KOPT-K1 (cell line): ENCODE results near the gene CKB.

Experiments used
- H3K27ac ChIP-seq: fragments of 200-600 bp; sonication (generic); 2 replicates; pipeline ENCODE4 v1.5.1; 2016; ENCODE audit warnings: antibody characterized with exemption, mild to moderate bottlenecking, low read depth, low read length; ENCODE audit not compliant: poor library complexity, severe bottlenecking
- H3K36me3 ChIP-seq: fragments of 200-600 bp; sonication (generic); 2 replicates; pipeline ENCODE4 v1.5.1; 2017; ENCODE audit warnings: antibody characterized with exemption, mild to moderate bottlenecking, low read length, moderate library complexity; ENCODE audit not compliant: insufficient read depth
- H3K9me3 ChIP-seq: fragments of 200-600 bp; sonication (generic); 2 replicates; pipeline ENCODE4 v1.5.1; 2017; ENCODE audit warnings: antibody characterized with exemption, low read length, mild to moderate bottlenecking; ENCODE audit not compliant: insufficient read depth, poor library complexity, severe bottlenecking

The CKB gene

DNA sequence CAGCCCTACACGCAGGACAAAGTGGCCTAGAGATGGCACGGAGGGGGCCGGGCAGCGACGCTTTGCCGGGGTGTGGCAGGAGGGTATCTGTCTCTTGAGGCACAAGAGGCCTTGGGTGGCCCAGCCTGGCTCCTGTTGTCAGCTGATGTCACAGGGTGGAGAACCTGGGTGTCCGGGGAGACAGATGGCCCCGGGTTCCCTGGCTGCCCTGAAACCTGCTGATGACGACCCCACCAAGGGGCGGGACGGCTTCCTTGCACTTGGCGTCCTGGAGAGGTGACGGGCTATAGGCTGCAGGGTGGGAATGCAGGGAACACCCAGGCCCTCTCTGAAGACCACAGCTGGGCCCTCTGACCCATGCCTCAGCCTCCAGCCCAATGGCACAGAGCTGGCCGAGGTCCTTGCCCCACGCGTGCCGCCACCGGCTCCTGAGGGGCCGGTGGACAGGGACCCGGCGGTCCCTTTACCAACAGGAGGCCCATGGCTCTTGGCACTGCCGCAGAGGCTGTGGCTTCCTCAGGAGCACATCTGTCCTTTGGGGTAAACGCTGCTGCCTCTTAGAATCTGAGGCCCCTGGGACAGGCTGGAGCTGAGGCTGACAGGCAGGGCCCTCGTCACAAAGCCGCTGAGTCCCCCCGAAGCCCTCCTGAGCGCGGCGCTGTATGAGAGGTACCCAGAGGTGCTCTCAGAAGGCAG is 22.7 kb upstream of the CKB start:
- no peak overlapping the region for H3K27ac ChIP-seq
- no peaks in the 10 kb centered on the region for H3K9me3 ChIP-seq

GRCh38 chr14:103544388-103545218 is 22.0 kb upstream of the CKB start:
- no peak overlapping the region for H3K27ac ChIP-seq
- H3K9me3 ChIP-seq = no peaks in the 10 kb centered on the region
- no peaks in the 10 kb centered on the region for H3K36me3 ChIP-seq

More for the DNA sequence above, 22.7 kb upstream of the CKB start:
- no peaks in the 10 kb centered on the region for H3K36me3 ChIP-seq

DNA sequence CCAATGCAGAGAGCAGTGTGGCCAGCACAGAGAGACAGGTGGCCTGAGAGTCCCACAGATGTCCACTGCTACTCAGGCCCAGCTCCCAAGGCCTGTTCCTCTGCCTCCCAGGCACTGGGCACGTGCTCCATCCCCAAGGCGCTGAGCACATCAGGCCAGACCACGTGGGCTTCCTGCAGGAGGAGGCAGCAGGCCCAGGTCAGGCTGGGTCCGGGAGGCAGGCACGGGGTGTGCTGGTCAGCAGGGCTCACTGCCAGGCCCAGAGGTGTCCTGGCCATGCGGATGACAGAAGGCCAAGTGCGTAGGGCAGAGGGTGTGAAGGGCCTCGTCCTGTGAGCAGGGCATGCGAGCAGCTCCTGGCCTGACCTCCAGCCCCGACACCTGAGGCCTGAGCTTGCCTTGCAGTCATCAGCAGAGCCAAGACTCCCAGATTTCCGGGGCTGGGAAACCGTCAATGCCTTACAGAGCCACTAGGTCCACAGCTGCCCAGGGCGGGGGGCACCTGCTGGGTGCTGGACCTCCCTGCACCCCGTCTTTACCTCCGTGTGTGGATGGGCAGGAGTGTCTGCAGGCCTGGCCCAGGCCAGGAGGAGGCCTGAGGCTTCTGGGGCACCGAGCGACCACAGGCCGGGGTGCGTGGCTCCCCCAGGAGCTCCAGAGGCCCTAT is 21.2 kb upstream of the CKB start:
- no peaks in the 10 kb centered on the region for H3K36me3 ChIP-seq
- no peaks in the 10 kb centered on the region for H3K9me3 ChIP-seq
- no peak overlapping the region for H3K27ac ChIP-seq

- H3K27ac ChIP-seq = no peak overlapping the region
- no peaks in the 10 kb centered on the region for H3K9me3 ChIP-seq
- H3K36me3 ChIP-seq = no peaks in the 10 kb centered on the region
Observed at GRCh38 chr14:103543140-103543539, 20.5 kb upstream of the CKB start.

DNA sequence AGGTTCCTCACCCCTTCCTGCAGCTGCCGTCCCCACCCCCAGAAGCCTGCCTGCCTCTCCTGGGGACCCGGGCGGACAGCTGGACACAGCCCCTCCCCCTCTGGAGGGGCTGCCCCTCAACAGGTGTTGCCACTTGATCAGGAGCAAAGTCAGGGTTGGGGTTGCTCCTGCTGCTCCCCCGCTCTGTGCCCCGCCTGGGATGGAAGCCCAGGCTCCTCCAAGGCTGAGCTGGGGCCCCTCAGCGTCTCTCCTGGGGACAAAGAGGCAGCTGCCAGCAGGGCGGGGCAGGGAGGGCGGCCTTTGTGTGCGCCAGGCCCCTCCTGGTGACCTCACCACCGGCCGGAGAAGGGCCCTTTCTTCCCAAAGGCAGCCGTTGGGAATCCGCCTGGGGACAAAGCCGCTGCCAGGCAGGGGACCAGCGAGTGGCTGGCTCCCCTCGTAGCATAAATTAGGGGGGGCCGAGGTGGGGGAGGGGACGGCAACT is 20.0 kb upstream of the CKB start:
- Histone ChIP-seq H3K9me3 (no peaks in the 10 kb centered on the region), H3K27ac (no peak overlapping the region), H3K36me3 (no peaks in the 10 kb centered on the region)

- Histone ChIP-seq H3K9me3 (no peaks in the 10 kb centered on the region), H3K27ac (no peak overlapping the region), H3K36me3 (no peaks in the 10 kb centered on the region)
Observed at GRCh38 chr14:103541709-103542604, 19.3 kb upstream of the CKB start.

GRCh38 chr14:103540821-103541708 is 18.4 kb upstream of the CKB start:
- Histone ChIP-seq H3K36me3 (peaks cover 1% of the 10 kb centered on the region; the same call in 1 of the 2 replicates), H3K9me3 (no peaks in the 10 kb centered on the region), H3K27ac (no peak overlapping the region)

- Histone ChIP-seq H3K36me3 (peaks cover 19% of the 10 kb centered on the region; the same call in 1 of the 2 replicates), H3K27ac (no peak overlapping the region), H3K9me3 (no peaks in the 10 kb centered on the region)
Observed at GRCh38 chr14:103539056-103539825, 16.6 kb upstream of the CKB start.

DNA sequence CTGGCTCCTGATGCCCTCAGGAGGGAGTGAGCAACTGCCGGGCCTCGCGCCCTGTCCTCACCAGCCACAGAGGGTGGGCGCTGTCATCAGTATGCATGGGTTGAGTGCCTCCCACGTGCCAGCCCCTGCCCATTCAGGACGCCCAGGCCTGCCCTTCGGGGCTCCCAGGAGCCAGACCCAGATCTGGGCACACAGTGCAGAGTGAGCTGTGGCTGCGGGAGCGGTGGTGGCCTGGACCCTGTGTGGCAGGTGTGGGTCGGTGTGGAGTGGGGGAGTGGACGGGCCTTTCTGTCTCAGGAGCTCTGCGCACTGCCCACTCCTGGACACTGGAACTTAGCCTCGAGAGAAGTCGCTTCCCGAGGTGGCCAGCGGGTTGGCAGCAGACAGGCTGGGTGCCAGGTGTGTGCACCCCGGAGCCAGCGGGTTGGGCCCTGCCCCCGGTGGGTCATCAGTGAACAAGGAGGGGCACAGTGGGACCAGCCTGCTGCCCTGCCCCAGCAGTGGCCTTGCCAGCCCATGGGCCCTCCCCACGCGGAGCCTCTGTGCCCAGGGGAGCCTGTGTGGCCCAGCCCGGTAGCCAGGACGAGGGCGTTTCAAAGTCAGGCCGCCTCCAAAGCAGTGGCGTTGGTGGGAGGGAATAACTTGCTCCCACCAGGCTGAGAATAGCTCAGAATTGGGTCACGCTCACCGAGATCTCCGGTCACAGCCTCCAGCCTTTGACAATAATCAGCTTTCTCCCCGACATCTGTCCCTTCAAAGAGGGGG is 15.8 kb upstream of the CKB start:
- H3K9me3 ChIP-seq = no peaks in the 10 kb centered on the region
- H3K36me3 ChIP-seq = peaks cover 23% of the 10 kb centered on the region; the same call in 1 of the 2 replicates
- H3K27ac ChIP-seq = no peak overlapping the region

DNA sequence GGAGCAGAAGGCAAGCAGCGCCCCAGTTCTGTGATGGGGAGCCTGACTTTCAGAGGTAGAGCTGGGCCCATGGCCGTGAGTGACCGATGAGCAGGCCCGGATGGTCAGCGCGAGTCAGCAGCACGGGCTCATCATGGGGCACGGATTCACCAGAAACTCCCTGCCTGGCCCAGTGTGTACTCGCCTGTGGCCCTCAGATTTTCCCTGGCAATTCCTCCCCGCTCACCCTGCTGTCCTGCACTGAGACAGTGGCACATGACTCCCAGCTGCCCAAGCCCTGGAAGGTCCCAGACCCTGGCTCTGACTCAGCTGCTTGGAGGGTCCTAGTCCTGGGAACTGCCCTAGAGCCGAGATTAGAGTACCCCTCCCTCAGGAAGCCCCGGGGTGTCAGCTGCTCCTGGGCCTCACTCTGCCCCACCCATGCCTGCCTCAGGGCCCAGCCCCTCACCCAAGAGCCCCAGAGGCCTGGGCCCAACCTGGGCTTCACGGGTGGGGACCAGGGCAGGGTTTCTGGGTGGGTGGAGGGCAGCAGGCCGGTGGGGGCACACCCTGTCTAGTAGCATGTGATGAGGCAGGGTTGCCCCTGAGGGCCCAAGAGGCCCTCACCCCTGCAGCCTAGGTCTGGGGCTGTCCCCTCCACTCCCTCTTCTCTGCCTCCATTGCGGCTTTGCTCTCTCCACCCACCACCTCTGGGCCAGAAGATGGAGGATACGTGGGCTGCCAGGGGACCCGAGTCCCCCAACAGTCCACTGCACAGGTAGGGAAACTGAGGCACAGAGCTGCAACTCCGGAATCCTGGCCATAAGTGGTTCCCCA is 14.8 kb upstream of the CKB start:
- H3K9me3 ChIP-seq = no peaks in the 10 kb centered on the region
- peaks cover 34% of the 10 kb centered on the region; the same call in 1 of the 2 replicates for H3K36me3 ChIP-seq
- H3K27ac ChIP-seq = no peak overlapping the region

- Histone ChIP-seq H3K9me3 (no peaks in the 10 kb centered on the region), H3K27ac (no peak overlapping the region), H3K36me3 (peaks cover 40% of the 10 kb centered on the region; the same call in 1 of the 2 replicates)
Observed at GRCh38 chr14:103536693-103537092, 14.1 kb upstream of the CKB start.
